NCI-H1694 (cell line): ENCODE results near the gene RADX.

ENCODE experiments used
- DNase-seq: peaks from one replicate; lab custom pipeline; 2025; lab: John Stamatoyannopoulos, UW

RADX gene

DNA sequence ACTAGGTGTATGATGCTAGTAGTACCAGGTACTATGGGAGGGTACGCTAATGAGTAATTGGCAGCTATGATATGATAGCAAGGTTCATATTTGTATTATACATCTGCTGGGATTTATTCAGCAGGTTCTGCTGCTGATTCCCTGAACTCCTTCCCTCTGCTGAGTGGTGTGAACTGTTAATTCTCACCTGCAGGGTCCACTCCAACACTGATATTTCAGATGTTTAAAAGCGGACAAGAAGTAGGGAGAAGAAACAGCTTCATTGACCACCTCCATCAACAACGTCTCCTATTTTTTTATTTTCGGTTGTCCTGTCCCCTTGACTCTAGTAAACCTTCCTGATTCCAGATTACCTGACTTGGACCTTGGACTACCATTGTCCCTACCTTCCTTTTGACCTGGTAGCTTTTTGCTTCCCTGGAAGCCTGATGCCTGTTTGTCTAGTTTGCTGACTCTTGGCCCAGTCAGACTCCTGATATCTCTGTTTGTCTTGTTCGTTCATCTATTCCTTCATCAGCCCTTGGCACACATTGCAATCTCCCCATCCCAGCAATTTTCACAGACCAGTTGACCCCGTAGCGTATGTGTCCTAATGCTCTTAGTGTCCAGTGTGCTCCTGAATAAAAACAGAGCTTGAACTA is 80.8 kb downstream of the RADX start:
- no peak for DNase-seq

DNA sequence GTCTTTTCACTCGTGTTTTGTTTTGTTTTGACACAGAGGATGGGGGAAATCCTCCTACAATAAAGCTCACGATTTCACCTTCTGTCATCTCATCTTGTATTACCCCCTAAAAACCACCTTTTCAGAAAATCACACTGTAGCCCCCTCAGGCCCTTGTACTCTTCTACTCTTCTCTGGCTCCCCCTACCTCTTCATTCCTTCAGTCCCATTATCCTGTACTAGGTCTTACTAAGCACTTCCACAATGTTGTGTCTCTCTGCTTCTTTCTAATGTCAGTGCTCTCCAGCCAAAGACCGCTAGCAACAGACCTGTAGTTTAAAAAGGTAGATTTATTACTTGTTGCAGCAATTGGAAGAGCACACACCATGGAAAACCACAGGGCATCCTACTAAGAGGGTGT is 84.7 kb downstream of the RADX start:
- DNase-seq = no peak

DNA sequence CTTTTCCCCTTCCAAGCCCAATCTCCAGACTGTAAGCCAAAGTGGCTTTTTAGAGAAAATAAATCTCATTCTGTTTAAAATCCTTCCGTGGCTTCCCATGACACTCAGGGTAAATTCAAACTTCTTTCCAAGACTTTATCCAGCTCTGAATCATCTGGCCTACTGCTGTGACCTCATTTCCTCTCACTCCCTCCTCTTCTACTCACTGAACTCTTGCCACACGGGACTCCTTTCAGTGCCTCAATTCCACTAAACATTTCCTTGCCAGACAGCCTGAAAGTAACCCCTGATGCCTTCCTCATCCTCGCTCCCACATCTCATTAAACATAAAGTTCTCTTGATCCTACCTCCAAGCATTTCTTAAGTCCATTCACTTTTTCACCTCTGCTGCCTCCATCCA is 86.9 kb downstream of the RADX start:
- no peak for DNase-seq

DNA sequence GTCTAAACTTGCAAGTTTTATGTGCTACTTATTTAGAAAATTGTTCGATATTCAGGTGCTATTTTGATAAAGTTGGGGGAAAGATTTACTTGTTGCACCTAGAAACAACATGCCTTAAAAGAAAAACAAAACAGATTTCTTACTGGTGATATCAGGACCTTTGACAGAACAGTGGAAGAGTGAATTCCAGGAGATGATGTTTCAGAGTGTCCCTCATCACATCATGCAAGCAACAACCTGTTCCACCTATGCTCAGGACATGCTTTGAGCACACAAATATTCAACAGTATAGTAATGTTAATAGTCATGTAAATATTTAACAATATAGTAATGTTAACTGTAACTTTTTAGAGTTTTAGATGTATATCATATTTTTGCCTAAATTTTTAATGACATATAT is 90.9 kb downstream of the RADX start:
- no peak for DNase-seq

DNA sequence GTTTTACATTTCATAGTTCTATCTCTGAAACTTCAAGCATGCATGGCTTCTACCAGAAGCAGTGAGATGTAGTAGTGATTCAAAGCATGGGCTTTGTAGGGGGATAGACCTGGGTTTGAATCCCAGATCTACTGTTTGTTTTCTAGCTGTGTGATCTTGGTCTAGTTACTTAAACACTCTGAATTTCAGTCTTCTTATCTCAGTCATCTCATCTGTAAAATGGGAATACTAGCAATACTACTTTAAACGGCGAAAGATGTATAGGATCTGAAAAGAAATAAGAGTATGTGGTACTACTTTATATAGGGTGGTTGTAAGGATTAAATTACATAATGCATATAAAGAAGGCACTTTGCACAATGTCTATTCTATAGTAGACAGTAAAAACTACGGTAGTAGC is 94.7 kb downstream of the RADX start:
- DNase-seq = no peak

DNA sequence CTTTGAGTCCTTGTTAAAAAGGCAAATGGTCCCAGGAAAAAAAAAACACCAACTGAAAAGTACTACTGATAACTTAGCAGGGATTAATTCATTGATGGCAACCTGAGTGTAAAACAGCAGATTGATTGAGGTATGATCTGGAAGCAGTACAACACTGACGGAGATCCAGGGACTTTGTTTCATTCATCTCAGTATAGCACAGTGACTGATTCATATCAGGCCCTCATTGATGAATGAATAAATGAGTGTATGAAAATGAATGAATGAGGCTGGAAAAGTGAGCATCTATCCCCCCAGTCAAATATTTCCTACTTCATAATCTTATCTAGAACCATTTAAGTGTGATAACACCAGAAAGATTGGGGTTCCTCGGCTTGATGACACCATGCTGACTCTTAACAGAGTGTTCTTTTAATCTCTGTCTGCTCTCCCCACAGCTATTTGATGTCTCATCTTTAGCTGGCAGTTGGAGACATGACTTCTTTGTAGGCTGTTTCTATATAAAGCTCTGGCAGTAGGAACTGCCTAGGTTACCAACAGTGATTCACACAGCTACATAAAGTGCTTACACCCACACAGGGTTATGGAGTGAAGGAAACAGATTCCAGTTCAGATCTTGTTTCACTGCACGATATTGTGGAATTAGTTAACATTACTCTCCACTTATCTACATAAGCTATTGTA is 96.1 kb downstream of the RADX start:
- no peak for DNase-seq

DNA sequence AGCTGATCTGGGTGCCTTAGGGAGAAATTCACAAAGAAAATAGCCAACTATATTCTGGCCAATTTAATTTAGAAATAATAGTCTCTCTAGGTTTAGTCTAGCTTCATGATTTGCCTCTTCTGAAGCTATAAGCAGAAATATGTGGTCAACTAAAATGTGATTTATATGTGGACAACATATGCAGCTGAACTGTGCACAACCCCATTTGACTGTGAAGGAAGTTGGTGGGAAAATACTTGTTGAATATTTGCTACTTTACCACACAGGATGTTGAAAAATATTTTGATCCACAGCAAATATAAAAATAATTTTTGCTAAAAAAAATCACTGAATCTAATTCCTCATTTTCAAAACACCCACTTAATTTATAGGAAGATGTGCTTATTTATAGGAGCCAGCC is 99.0 kb downstream of the RADX start:
- DNase-seq = no peak

DNA sequence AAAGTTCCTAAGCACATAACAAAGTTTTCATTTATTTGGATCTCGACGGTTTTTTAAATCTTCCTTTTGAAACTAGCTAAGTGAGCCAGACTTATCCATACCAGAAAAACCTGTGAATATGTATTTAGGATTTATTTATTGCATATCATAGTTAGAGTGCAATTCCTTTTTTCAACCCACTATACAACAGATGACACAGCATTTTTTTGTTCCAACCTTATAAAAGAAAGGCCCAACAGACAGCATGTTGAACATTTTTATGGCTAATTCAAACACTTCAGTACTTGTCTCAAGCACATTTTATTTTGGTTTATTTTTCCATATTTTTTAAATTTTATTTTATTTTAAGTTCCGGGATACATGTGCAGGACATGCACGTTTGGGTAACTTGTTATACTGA is 99.6 kb downstream of the RADX start:
- DNase-seq = no peak

DNA sequence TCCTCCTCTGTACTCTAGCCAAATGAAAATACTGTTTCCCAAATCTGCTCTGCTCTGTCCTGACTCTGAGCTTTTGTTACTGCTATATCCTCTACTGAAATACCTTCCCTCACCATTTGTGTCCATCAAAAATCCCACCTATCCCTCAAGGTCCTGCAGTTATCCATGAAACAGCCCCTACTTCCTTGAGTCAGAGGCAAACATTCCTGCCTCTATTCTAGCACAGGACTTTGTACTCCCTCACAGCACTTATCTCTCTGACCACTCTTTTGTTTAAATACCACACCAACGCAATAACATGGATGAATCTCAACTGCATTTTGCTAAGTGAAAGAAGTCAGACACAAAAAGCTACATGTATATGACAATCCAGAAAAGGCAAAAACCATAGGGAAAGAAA is 104.2 kb downstream of the RADX start:
- no peak for DNase-seq

DNA sequence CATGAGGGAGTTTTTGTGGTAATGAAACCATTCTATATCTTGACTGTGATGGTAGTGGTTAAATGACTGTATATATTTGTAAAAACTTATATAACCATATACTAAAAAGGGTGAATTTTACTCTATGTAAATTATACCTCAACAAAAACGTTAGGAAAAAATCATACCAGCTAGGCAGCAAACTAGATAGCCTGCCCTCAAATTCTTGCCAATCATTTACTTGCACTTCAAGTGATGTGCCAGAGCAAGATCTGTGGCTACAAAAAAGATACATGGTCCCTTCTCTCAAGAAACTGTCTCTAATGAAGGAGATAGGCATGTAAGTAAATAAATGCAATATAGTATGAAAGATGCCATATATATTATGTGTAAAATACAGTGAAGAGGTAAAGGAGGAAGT is 104.7 kb downstream of the RADX start:
- DNase-seq = no peak

DNA sequence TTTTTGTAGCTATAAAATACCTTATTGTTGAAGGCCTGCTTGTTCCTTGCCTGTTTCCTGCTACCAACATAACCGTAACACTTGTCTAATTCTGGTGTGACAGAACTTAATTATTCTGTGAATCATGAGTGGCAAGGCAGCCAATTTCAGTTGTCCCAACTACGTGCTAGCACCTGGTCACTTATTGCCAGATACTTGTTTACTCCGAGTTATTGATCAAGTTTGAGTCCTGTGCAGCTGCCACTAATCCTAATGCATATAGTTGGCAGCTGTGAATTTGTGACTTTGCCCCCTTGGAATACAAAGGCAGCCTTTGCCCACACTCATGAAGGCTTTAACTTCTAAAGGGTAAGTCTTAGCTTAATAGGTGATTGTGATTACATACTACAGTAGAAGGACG is 106.9 kb downstream of the RADX start:
- no peak for DNase-seq

DNA sequence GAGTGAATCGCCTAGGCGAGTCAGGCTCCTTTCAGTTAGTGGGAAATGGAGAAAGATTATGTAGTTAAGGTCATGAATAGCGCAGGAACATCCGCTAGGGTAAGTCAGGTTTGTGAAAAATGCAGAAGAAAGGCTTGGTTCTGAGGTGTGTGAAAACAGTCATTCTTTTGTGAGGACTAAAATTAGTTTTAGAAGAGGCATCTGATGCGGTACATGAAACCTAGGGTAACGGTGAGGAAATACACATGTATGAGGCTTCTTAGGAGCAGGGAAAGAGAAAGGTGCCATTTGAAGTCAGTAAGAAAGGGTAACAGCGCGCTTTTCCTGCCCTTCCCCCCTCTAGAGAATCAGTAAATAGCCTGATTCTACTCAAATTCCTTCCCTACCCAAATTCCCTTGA is 114.2 kb downstream of the RADX start:
- no peak for DNase-seq

DNA sequence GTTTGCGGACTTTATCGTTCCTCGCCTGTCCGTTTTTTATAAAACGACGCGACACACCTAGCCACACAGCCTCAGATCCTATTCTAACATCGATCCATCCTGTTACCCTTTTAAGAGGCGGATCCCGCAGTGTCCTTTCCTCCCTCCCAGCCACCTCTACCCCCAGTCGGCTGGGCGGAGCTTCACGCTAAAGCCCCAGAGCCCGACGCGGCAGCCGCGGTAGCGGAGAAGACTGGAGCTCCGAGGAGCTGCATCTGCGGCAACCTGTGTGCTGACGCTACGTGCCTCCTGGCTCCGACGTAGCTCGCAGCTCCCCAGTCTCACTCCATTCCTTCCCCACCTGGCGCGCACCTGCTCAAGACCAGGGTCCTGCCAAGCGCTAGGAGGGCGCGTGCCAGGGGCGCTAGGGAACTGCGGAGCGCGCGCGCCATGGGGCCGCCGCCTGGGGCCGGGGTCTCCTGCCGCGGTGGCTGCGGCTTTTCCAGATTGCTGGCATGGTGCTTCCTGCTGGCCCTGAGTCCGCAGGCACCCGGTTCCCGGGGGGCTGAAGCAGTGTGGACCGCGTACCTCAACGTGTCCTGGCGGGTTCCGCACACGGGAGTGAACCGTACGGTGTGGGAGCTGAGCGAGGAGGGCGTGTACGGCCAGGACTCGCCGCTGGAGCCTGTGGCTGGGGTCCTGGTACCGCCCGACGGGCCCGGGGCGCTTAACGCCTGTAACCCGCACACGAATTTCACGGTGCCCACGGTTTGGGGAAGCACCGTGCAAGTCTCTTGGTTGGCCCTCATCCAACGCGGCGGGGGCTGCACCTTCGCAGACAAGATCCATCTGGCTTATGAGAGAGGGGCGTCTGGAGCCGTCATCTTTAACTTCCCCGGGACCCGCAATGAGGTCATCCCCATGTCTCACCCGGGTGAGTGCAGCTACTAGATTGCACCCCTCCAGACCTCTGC is 115.0 kb downstream of the RADX start, which contains the start of gene RNF128:
Gene RNF128 (plus strand): TSS at position 217 of the 953 bp plus-strand sequence. CDS start 213 bp downstream, at position 430.
- DNase-seq = no peak

DNA sequence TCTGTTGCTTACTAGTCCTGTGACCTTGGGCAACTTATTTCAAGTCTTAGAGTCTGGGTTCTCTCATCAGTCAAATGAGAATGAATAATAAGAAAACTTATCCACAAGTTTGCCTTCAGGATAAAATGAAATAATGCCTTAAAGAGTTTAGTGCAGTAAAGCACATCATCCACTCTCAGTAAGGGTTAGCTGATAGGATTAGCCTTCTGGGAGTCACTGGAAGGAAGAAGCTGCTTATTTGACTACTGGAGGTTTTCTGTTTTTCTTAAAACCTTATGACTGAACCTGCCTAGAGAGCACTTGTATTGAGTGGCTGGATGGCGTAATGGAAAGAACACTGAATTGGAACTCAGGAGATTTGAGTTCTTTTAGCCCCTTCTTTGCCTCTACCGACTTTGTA is 116.6 kb downstream of the RADX start:
- DNase-seq = no peak
